HG02943 (cell line): Measurements from ENCODE around the gene RAB10.
"Not testable (repeated sequence)": the region's sequence is repeated elsewhere in the genome, so short reads cannot be mapped to it uniquely, and the experiment has no call there.

Experiments
- ATAC-seq: cut with Tn5 transposase; IDR thresholded peaks from one replicate; pipeline ENCODE4 v1.9.1; 2021; ENCODE audit warnings: mild to moderate bottlenecking, low read depth, moderate library complexity; ENCODE audit not compliant: unreplicated experiment

RAB10 gene

DNA sequence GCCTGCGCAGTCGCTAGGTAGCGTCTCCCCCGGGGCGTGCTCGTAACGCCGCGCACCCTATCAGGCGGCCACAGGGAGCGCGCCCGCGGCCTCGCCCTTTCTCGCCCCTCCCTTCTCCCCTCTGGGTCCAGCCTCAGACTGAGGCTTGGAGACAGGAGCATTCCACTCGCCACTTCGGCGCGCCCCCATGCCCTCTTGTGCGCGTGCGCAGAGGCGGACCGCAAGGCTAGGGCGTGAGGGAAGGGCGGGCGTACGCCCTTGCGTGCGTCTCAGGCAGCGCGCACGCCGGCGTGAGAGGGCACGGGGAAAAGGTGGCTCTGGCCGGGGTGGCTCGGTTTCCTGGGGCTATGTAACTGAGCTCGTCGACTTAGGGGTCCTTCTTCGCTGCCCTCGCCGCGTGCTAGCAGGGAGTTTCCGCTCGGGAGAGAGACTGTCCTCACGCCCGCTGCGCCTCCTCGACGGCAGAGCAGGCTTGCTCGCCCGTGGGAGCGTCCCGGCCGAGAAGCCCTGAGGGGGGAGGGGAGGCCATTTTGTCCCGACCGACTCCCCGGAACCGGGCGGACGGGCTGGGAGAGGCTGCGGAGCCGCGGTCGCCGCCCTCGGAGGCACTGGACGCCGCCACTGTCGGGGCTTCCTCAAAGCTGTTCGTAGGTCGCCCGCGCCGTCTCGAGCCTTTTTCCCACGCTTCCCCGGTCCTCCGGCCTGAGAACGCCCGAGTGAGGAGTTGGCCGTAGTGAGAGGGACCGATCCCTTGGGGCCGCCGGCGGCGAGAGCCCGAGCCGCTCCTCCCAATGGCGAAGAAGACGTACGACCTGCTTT lies at the start of gene RAB10:
TSS of gene RAB10 (plus strand) at position 267 of the 819 bp plus-strand sequence. CDS start at position 792, 525 bp downstream.
- ATAC-seq: peak; percentile 79

DNA sequence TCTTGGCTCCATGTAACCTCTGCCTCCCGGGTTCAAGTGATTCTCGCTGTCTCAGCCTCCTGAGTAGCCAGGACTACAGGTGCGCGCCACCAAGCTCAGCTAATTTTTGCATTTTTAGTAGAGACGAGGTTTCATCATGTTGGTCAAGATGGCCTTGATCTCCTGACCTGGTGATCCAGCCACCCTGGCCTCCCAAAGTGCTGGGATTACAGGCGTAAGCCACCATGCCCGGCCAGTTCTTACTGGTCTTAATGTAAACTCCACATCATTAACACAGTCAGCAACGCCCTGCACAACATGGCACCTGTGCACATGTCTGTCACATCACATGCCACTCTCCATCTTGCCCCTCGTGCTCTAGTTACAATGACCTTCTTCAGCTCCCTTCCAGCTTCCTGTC lies 45.8 kb upstream of the RAB10 start:
- no peak for ATAC-seq

DNA sequence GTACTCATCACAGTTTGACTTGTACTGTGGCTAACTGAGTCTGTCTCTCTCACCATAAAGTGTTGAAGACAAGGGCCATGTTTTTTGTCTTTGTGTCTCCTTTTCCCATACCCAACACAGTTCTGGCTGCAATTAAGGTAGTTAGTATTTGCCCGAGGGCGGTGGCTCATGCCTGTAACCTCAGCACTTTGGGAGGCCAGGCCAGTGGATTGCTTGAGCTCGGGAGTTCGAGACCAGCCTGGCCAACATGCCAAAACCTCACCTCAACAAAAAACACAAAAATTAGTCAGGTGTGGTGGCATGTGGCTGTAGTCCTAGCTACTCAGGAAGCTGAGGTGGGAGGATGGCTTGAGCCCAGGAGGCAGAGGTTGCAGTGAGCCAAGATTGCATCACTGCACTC lies 44.7 kb upstream of the RAB10 start:
- ATAC-seq: no peak

DNA sequence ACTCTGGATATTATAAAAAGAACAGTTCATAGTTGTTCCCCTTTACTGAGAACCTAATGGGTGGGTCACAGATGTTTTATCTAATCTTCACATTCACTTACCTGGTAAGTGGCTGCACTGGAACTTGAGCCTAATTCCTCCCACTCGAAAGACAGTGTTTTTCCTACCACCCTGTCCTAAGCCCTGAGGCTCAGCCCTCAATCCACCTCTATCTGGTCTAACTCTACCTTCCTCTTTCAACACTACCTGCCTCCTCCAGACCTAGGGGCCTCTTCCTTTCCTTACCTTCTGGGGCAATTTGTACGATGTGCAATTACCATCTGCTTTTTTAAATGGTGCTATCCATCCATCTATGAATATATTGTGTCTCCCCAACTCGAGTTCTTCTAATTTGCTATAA lies 41.9 kb upstream of the RAB10 start:
- ATAC-seq: no peak

DNA sequence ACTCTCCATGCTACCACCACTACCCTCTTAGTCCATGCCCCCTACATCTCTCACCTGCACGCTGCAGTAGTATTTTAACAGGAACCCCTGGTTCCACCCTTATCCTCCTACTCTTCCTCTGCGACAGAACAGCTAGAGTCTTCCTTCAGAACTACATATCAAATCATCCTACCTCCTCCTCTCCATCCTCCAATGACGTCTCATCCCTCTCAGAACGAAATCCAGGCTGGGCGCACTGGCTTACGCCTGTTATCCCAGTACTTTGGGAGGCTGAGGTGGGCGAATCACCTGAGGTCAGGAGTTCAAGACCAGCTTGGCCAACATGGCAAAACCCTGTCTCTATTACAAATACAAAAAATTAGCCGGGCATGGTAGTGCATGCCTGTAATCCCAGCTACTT lies 41.3 kb upstream of the RAB10 start:
- no peak for ATAC-seq

DNA sequence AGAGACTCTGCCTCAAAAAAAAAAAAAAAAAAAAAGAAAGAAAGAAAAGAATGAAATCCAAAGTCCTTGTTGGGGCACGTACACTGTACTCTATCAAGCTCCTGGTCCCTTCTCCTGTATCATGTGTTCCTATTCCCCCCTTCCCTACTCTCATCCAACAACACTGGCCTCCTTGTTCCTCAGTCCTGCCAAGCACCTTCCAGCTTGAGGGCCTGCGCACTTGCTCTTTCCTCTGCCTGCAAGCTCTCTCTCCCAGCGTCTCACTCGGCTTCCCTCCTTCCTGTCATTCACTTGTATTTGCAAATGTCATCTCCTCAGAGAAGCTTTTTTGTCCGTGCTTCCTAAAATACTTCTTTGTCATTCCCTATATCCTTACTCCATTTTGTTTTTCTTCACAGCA lies 40.8 kb upstream of the RAB10 start:
- ATAC-seq: no peak

DNA sequence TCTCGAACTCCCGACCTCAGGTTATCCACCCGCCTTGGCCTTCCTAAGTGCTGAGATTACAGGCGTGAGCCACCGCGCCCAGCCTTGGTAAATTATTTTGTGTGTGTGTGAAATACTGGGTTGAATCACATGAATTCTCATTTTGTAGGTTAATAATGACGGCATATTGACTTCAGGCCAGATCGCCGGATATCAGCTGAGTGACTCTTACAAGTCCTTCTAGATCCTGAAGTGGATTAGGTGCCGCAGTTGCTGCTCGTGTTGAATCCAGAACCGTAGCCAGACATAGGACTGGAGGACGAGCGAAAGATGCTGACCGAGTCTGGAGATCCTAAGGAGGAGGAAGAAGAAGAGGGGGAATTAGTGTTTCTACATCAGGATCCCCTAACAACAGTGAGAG lies 39.4 kb upstream of the RAB10 start:
- ATAC-seq: no peak

DNA sequence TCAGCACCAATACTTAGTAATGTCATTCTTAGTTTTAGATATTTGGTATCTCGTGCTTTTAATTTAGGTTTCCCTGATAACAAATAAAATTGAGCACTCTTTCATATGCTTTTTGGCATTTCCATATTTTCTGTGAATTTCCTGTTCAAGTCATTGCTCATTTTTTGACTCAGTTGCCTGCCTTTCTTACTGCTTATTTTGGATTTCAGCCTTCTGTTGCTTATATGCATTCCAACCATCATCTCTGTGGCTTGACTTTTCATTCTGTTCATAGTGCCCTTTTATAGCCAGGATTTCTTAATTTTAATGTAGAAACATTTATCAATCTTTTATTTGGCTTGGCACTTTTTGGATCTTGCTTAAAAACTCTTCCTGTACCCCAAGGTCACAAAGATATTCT lies 37.0 kb upstream of the RAB10 start:
- no peak for ATAC-seq

DNA sequence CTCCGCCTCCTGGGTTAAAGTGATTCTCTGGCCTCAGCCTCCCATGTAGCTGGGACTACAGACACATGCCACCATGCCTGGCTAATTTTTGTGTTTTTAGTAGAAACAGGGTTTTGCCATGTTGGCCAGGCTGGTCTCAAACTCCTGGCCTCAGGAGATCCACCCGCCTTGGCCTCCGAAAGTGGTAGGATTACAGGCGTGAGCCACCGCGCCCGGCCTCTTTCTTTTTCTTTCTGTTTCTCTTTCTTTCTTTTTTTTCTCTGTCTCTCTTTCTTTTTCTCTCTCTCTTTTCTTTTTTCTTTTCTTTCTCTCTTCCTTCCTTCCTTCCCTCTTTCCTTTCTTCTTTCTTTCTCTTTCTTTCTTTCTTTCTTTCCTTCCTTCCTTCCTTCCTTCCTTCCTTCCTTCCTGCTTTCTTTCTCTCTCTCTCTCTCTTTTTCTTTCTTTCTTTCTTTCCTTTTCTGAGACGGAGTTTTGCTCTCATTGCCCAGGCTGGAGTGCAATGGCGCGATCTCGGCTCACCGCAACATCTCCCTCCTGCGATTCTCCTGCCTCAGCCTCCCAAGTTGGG lies 35.0 kb upstream of the RAB10 start:
- ATAC-seq: not testable (repeated sequence)

DNA sequence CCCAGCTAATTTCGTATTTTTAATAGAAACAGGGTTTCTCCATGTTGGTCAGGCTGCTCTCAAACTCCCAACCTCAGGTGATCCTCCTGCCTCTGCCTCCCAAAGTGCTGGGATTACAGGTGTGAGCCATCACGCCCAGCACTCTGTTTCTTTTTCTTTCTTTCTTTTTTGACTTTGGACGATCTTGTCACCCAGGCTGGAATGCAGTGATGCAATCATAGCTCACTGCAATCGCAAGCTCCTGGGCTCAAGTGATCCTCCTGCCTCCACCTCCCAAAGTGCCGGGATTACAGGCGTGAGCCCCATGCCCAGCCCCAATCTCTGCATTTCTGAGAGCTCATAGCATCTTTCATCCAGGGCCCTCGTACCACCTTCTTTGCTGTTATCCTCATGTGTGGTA lies 34.5 kb upstream of the RAB10 start:
- not testable (repeated sequence) for ATAC-seq

DNA sequence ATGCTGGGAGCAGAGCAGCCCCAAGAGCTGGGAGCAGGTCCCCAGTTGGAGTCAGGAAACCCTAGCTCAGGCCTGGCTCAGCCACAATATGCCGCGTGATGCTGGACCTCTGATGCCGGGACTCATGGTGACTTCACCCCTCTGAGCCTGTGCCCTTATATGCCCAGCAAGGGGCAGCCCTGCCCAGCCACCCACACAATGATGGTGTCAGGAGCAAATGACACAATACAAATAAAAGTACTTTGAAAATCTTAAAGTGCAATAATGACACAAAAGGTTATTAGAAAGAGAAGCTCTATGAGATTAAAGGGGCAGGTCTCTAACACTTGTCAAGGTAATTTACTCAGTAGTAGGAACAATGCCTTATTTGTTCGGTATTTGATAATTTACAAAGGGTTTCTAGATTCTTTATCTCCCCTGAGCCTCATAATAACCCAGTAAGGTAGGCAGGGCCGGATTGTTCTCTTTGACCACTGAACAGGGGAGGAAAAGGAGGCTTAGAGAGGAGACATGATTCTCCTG lies 33.3 kb upstream of the RAB10 start:
- ATAC-seq: no peak

DNA sequence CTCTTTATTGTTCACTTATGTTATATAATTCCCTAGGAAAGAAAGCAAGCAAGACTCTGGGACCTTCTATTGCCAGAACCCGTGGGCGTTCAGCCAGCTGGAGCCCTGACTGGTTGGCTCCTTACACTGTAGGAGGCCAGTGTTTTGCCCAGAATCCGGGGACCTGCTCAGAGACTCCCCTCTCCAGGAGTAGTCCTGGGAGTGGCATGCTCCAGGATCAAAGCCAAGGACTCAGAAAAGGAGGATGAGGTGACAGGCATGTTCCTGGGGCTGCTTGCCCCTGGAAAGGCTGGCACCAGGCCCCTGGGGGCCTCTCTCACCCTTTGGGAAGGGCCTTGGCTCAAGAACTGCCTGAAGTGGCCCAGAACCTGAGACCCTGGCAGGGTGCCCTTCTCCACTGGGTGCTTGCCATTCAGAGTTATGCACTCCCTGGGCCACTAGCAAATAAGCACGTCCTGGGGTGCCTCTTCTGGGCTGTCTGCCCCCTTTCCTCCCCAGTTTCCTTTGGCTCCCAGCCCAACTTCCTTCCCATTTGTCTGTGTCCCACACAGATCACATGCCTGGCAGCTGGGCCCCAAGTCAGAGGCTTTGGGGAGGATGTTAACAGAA lies 32.0 kb upstream of the RAB10 start:
- ATAC-seq: no peak

DNA sequence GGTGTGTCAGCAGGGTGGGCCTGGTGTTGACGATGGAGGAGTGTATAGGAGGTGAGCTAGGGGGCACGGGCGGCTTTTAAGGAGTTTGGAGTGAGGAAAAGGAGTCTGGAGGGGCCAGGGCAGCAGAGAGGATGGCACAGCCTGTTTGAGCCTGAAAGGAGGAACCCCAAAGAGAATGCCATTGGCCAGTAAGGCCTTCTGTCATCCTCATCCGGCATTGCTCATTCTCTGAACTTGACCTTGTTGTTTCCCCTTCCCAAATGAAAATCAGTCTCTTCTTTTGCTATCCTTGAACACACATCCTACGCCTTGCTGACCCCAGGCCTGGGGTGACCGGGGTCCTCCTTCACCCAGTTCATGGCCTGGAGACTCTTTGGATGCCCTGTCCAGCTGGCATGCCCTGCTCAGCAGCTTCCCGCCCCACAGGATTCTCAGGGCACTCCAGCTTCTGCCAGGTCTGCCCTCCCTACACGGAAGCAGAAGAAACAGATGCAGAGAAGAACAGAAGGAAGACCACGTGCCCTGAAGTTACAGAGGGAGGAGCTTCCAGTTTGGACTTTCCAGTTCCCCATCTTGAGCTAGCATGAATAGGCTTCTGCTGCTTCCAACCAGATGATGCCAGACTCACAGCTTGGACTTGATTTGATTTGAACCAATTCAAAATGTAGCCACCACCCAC lies 31.1 kb upstream of the RAB10 start:
- ATAC-seq: no peak

DNA sequence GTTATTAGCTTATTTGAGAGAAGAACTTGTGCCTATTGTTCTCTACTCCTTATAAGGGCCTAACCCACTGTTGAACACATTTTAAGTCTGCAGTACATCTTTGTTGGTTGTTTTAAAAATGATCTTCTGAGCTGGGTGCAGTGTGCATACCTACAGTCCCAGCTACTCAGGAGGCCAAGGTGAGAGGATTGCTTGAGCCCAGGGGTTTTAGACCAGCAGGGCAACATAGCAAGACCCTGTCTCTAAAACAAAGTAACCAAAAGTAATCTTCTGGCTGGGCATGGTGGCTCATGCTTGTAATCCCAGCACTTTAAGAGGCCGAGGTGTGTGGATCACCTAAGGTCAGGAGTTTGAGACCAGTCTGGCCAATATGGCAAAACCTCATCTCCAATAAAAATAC lies 25.8 kb upstream of the RAB10 start:
- no peak for ATAC-seq

DNA sequence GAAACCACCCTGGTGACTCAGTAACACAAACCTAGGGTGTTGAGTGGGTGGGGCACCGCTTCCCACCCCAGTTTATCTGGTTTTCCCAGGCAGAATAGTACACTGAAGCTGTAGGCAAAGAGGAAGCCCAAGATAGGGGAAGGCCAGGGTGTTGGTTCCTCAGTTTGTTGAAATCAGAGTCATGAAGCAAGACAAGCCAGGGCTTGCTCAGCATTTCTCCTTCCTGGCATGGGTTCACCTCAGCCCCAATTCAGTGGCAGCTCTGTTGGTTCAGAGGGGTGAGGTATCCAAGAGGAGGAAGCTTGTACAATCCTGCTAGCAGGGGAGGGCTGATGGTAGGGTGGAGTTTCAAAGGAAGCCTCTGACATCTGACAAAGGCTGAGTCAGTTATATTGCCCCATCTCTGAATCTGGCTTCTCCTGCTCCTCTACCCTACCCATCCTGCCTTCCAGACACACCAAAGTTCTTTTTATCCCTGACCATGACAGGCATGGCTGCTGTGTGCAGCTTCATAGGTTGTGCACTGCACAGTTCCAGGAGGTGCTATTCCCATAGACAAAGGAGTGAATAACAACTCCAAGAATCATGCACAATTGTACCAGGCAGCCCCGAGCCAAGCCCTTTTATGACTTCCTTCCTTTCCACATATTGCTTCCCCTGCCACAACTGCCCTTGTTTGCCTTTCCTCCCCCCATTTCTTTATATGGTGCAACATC lies 24.9 kb upstream of the RAB10 start:
- ATAC-seq: no peak

DNA sequence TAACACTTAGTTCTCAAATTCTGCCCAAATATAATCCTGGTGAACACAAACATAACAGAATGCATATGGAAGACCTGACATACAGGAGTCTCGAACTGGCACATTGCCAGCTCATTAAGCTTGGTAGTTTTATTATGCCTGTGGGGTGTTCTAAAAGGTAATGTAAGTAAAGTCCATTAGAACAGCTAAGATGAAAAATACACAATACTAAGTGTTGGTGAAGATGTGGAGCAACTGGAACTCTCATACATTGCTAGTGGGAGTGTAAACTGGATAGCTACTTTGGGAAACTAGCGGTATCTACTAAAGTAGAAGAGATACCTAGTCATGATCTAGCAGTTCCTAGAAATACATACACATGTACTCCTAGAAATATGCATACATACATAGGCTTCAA lies 24.3 kb upstream of the RAB10 start:
- ATAC-seq: no peak

DNA sequence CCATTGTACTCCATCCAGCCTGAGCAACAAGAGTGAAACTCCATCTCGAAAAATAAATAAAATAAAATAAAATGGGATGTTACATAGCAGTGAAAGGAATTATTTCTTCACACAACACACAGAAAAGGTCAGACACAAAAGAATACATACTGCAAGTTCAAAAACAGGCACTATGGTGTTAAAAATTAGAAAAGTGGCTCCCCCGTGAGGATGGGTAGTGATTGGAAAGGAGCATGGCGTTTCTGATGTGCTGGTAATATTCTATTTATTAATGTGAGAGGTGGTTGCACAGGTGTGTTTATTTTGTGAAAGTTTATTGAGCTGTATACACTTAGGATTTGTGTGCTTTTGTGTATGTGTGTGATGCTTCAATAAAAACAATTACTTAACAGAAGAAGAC lies 22.9 kb upstream of the RAB10 start:
- ATAC-seq: no peak

DNA sequence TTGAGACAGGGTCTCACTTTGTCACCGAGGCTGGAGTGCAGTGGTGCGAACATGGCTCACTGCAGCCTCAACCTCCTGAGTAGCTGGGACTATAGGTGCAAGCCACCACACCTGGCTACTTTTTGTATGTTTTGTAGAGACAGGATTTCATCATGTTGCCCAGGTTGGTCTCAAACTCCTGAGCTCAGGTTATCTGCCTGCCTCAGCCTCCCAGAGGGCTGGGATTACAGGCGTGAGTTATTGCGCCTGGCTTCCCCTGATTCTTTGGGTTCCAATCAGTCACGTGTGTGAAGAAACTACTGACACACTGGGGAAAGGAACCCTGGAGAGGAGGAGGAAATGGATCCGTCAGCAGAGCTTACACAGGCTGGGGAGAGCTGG lies 22.3 kb upstream of the RAB10 start:
- ATAC-seq: no peak

DNA sequence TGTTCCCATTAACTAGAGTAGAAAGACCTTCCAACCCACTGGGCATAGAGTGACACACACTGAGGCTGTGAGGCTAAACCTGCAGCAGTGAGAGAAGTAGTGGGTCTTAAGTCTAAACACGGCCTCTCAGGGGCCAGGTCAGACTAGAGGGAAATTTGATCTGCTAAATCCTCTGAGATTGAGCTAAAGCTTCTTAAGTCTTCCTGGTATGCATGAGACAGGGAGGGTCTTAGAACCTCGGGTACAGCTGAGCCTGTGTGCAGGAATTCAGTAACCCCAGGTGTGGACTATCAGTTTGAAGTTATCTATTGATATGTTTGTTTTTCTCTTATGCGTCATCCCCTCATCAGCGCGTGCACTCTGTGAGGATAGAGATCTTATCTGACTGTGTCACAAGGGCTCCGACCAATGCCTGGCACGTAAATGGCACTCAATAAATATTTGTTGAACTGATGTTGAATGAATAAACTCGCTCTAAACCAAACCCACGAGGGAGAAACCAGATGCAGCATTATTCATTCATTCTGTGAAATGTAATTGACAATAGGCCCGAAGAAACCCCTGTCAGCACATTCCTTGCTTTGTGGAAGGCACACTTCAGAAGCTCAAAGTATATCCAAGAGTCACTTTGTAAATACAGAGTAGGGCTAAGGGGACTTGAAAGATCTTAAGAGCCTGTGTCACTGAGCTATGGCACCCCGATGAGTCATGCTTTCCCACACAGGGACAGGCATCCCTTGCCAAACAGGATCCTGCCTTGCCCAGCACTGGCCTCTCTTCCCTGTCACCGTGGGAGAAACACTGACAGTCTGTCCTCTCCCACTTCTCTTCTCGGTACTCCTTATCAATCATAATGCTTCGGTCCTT lies 21.7 kb upstream of the RAB10 start:
- ATAC-seq: no peak

DNA sequence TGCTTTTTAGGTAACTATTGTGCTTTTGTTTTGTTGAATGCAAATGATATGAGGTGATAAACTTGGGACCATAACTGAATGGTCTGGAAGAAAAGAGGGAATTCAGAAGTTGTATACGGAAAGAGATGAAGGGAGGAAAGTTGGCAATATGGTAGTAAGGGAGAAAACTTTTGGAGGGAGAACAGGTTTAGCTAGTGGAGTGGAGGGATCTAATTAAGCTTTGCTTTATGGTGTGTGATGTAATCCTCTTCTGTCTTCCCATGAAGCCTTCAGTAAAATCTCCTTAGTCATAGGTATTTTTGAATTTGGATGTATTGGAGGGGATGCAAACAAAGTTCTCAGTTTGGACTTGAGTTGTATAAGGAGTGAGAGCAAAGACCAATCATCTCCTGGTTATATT lies 20.2 kb upstream of the RAB10 start:
- ATAC-seq: no peak
